ENCODE measurements around the gene PLSCR3. TPM values are rescaled to one million over a fixed set of nuclear protein-coding genes. Genes with fewer than 3 reads are reported as not detected.

Gene PLSCR3
- total RNA-seq, 2 donors from 2014 or later: 22.4 to 29.0 TPM

DNA sequence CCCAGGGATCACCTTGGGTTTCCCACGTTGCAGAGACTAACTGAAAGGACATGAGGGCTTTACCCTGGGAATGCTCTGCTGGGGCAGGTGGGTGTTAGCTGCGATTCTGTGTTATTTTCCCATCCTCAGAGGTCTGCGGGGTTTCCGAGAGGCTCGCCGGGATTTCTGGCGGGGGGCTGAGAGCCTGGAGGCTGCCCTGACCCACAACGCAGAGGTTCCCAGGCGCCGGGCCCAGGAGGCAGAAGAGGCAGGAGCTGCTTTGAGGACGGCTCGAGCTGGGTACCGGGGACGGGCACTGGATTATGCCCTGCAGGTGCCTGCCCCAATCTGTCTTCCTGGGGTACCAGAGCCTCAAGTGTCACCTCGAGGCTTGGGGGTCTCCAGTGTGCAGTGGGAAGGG, 51.1 kb downstream of the PLSCR3 start:
- ATAC-seq (no peak), DNase-seq (no peak)
- intact Hi-C loops (cut with DNase I): no loop called here

- intact Hi-C loops (cut with DNase I): no loop called here
Measured at GRCh38 chr17:7341842-7342241, 52.5 kb downstream of the PLSCR3 start.

DNA sequence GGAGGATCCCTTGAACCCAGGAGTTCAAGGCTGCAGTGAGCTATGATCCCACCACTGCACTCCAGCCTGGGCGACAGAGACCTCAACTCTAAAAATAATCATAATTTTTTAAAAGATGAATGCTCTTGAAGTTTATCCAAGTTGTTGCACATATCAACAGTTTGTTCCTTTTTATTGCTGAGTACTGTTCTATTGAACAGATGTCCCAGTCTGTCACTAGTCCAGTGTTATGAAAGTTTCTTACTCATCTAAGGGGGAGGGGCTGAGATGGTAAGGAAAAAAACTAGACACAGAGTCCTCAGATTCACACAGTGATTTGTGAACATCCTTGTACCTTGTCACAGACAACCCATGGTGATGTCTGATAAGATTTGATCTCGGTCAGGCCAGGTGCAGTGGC, 54.1 kb downstream of the PLSCR3 start:
- ATAC-seq (no peak), DNase-seq (no peak)
- intact Hi-C loops (cut with DNase I): no loop called here

More at GRCh38 chr17:7341842-7342241, 52.5 kb downstream of the PLSCR3 start:
- ATAC-seq: no peak
- DNase-seq: no peak

Other genes with a start within 250 kb of the PLSCR3 start
- under 1 TPM; 0.68 TPM for gene ASGR1, start 215.2 kb downstream of the PLSCR3 start, total RNA-seq
- 10 to 100 TPM; 21.3 to 22.9 TPM for gene DLG4, start 174.7 kb downstream of the PLSCR3 start, total RNA-seq
- 1,000 to 10,000 TPM in 1 of 2 donors, 100 to 1,000 TPM in 1; 891 to 1,101 TPM for gene ACADVL, start 174.6 kb downstream of the PLSCR3 start, total RNA-seq
- gene DVL2, start 160.0 kb downstream of the PLSCR3 start, total RNA-seq: 10 to 100 TPM; 22.5 to 23.8 TPM
- 10 to 100 TPM; 18.5 to 27.5 TPM for gene PHF23, start 155.1 kb downstream of the PLSCR3 start, total RNA-seq
- gene GABARAP, start 152.1 kb downstream of the PLSCR3 start, total RNA-seq: 100 to 1,000 TPM; 459 to 475 TPM
- 100 to 1,000 TPM; 116 to 118 TPM for gene CTDNEP1, start 142.8 kb downstream of the PLSCR3 start, total RNA-seq
- gene ELP5, start 142.3 kb downstream of the PLSCR3 start, total RNA-seq: 10 to 100 TPM; 68.3 to 93.8 TPM
- 1 to 10 TPM; 2.1 to 4.9 TPM for gene CLDN7, start 132.0 kb downstream of the PLSCR3 start, total RNA-seq
- gene SLC2A4, start 112.8 kb downstream of the PLSCR3 start, total RNA-seq: 10 to 100 TPM; 79.1 to 87.6 TPM
- 1 to 10 TPM; 1.2 to 1.9 TPM for gene YBX2, start 99.9 kb downstream of the PLSCR3 start, total RNA-seq
- gene EIF5A, start 86.9 kb downstream of the PLSCR3 start, total RNA-seq: 100 to 1,000 TPM; 274 to 374 TPM
- 10 to 100 TPM; 59.3 to 63.4 TPM for gene GPS2, start 79.2 kb downstream of the PLSCR3 start, total RNA-seq
- gene NEURL4, start 65.2 kb downstream of the PLSCR3 start, total RNA-seq: 10 to 100 TPM; 24.8 to 38.8 TPM
- 10 to 100 TPM; 19.0 to 20.4 TPM for gene ACAP1, start 58.0 kb downstream of the PLSCR3 start, total RNA-seq
- gene KCTD11, start 42.4 kb downstream of the PLSCR3 start, total RNA-seq: 1 to 10 TPM; 5.3 to 5.9 TPM
- not detected for gene TMEM95, start 39.4 kb downstream of the PLSCR3 start, total RNA-seq
- gene TNK1, start 13.4 kb downstream of the PLSCR3 start, total RNA-seq: 1 to 10 TPM; 1.9 to 2.1 TPM
- 10 to 100 TPM; 67.3 to 69.2 TPM for gene TMEM256, start 9.6 kb upstream of the PLSCR3 start, total RNA-seq
- gene NLGN2, start 13.3 kb upstream of the PLSCR3 start, total RNA-seq: 10 to 100 TPM; 12.1 to 15.5 TPM
- not detected for gene SPEM1, start 25.8 kb upstream of the PLSCR3 start, total RNA-seq
- gene SPEM2, start 31.1 kb upstream of the PLSCR3 start, total RNA-seq: not detected
- not detected for gene SPEM3, start 34.3 kb upstream of the PLSCR3 start, total RNA-seq
- 1 to 10 TPM; 2.7 to 2.9 TPM for gene TMEM102, start 40.9 kb upstream of the PLSCR3 start, total RNA-seq
- gene FGF11, start 45.0 kb upstream of the PLSCR3 start, total RNA-seq: 10 to 100 TPM; 20.5 to 24.6 TPM
- gene CHRNB1, start 50.5 kb upstream of the PLSCR3 start, total RNA-seq: 10 to 100 TPM; 12.4 to 13.8 TPM
- gene ZBTB4, start 85.1 kb upstream of the PLSCR3 start, total RNA-seq: 10 to 100 TPM; 62.1 to 62.2 TPM
- not detected for gene SLC35G6, start 86.9 kb upstream of the PLSCR3 start, total RNA-seq
- gene POLR2A, start 89.8 kb upstream of the PLSCR3 start, total RNA-seq: 10 to 100 TPM; 42.8 to 56.9 TPM
- 10 to 100 TPM; 31.0 to 47.6 TPM for gene TNFSF12, start 154.5 kb upstream of the PLSCR3 start, total RNA-seq
- gene TNFSF13, start 164.2 kb upstream of the PLSCR3 start, total RNA-seq: 10 to 100 TPM; 15.0 to 25.5 TPM
- gene SENP3, start 167.4 kb upstream of the PLSCR3 start, total RNA-seq: 10 to 100 TPM; 27.2 to 30.5 TPM
- gene CD68, start 185.1 kb upstream of the PLSCR3 start, total RNA-seq: 10 to 100 TPM; 55.5 to 87.3 TPM
- 10 to 100 TPM; 30.5 to 35.0 TPM for gene MPDU1, start 189.3 kb upstream of the PLSCR3 start, total RNA-seq
- gene SOX15, start 195.6 kb upstream of the PLSCR3 start, total RNA-seq: 1 to 10 TPM; 3.0 to 4.7 TPM
- gene FXR2, start 220.4 kb upstream of the PLSCR3 start, total RNA-seq: 10 to 100 TPM; 68.3 to 68.7 TPM
- 10 to 100 TPM; 84.1 to 86.4 TPM for gene SAT2, start 233.3 kb upstream of the PLSCR3 start, total RNA-seq
- gene SHBG, start 235.6 kb upstream of the PLSCR3 start, total RNA-seq: under 1 TPM; 0.55 to 0.85 TPM

All from left cardiac atrium (tissue), 4 donors.